Esophagus squamous epithelium (tissue), 4 donors: ENCODE measurements around the gene PXN.
"Not testable (repeated sequence)": the region's sequence is repeated elsewhere in the genome, so short reads cannot be mapped to it uniquely, and the experiment has no call there.

Experiments used
- POLR2A ChIP-seq, 4 donors: fragments of 450-650 bp; IDR thresholded peaks; one replicate each; pipeline ENCODE4 v1.6.1; 2017; ENCODE audit warnings: antibody characterized with exemption in 4 of 4, mild to moderate bottlenecking in 4 of 4, moderate library complexity in 3 of 4
- TF ChIP-seq, protein P1 (sequence below), 6 experiments: fragments of 450-650 bp in 4 of 6; fragments of 200-600 bp in 2 of 6; sonication (generic) in 2 of 6; IDR thresholded peaks; one replicate each; pipeline ENCODE4 v1.5.1; 2016 to 2019; ENCODE audit warnings: antibody characterized with exemption in 6 of 6, mild to moderate bottlenecking in 4 of 6, moderate library complexity in 4 of 6

DNA sequence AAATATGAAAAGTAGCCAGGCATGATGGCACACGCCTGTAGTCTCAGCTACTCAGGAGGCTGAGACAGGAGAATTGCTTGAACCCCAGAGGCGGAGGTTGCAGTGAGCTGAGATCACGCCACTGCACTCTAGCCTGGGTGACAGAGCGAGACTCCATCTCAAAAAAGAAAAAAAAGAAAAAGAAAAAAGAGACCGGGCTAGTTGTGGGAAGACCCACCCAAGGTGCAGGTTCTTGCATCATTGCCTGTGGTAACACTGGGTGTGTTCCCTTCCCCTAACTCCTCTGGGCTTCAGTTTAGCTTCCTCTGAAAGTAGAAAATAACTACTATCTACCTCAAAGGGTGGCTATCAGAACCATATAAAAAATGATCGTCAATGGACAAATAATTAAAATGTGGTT lies 12.2 kb downstream of the PXN start:
- TF ChIP-seq, protein P1, sequence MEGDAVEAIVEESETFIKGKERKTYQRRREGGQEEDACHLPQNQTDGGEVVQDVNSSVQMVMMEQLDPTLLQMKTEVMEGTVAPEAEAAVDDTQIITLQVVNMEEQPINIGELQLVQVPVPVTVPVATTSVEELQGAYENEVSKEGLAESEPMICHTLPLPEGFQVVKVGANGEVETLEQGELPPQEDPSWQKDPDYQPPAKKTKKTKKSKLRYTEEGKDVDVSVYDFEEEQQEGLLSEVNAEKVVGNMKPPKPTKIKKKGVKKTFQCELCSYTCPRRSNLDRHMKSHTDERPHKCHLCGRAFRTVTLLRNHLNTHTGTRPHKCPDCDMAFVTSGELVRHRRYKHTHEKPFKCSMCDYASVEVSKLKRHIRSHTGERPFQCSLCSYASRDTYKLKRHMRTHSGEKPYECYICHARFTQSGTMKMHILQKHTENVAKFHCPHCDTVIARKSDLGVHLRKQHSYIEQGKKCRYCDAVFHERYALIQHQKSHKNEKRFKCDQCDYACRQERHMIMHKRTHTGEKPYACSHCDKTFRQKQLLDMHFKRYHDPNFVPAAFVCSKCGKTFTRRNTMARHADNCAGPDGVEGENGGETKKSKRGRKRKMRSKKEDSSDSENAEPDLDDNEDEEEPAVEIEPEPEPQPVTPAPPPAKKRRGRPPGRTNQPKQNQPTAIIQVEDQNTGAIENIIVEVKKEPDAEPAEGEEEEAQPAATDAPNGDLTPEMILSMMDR (IDR thresholded peaks at IDR 0.05), result not testable (repeated sequence)
- TF ChIP-seq POLR2A (IDR thresholded peaks at IDR 0.05), result not testable (repeated sequence)
